ENCODE data around the gene LLPH.
A peak's percentile ranks its signal among the peaks of the same experiment; 100 is the strongest.
"Not testable (repeated sequence)": the region's sequence is repeated elsewhere in the genome, so short reads cannot be mapped to it uniquely, and the experiment has no call there.

Gene LLPH

DNA sequence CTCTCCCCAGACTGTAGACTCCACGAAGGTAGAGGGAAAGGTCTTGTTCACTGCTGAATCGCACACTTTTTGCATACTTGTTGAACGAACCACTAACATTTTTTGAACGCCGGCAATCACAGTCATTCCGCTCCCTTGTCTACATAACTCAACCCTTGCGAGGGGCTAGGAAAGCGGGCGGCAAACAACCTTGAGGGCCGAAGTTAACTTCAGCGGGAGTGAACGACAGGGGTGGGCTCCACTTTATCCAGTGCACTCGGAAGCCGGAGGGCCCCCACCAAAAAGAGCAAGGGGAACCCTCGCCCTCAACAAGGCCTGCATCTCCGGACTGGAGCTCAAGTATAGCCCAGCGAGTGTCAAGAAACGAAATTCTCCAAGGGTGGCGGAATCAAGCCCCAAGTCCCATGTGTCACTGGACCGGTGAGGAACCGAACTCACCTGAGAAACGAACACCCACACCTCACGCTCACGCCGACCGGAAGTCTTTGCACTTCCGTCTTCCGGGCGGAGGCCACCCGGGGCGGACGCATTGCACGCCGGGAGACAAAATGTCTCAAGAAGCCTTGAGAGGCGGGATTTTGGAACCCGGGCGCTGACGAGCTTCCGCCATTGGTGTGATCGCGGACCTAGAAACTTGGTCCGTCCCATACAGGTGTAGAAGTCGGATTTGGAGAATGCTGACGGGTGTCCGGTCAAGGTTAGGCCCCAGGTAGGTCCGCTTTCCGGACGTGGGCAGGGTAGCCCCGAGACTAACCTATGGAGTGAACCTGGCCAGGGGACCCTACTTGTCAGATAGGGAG is at the start of gene LLPH:
Gene LLPH, minus strand, starts transcription at position 484 of the 800 bp plus-strand sequence. CDS start 1,644 bp downstream, outside the sequence.
- peak; percentile 89 to 90 for DNase-seq

DNA sequence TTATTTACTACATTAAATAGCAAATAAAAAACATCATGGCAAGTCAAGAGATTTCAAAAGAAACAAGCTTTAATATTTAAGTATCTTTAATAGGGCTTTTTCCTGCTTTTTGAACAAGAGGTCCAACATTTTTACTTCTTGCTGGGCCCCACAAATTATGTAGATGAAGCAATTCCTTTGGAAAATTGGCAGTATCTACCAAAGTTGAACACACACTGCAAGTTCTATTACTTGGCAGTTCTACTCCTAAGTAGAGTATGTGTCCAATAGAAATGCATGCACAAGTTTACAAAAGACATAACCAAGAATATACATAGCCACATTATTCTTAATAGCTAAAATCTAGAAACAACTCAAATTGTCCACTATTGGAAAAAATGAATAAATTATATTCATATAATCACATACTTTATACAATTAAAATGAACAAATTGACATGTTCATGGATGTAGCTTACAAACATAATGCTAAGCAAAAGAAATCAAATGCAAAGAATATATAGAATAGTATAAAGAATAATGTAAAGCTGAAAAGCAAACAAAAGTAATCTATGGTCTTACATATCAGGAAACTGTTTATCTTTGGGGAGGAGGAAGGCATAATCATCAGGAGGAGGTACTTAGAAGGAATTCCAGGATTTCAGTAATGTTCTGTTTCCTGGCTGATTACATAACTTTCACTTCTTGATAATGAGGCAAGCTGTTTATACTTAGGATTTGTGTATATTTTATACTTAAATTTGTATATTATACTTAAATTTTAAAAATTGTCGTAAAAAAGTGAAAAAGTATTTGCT is 45.8 kb upstream of the LLPH start:
- DNase-seq: no peak

DNA sequence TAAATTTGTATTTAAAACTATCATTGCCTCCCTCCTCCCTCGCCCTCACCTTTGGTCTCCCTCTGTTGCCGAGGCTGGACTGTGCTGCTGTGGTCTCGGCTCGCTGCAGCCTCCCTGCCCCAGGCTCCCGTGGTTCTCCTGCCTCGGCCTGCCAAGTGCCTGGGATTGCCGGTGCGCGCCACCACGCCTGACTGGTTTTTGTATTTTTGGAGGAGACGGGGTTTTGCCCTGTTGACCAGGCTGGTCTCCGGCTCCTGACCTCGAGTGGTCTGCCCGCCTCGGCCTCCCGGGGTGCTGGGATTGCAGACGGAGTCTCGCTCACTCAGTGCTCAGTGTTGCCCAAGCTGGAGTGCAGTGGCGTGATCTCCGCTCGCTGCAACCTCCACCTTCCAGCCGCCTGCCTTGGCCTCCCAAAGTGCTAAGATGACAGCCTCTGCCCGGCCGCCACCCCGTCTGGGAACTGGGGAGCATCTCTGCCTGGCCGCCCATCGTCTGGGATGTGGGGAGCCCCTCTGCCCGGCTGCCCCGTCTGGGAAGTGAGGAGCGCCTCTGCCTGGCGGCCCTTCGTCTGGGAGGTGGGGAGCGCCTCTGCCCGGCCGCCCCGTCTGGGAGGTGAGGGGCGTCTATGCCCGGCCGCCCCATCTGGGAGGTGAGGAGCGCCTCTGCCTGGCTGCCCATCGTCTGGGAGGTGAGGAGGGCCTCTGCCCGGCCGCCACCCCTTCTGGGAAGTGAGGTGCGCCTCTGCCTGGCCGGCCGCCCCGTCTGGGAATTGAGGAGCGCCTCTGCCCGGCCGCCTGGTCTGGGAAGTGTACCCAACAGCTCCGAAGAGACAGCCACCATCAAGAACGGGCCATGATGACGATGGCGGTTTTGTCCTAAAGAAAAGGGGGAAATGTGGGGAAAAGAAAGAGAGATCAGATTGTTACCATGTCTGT is 44.1 kb upstream of the LLPH start:
- DNase-seq: not testable (repeated sequence)

DNA sequence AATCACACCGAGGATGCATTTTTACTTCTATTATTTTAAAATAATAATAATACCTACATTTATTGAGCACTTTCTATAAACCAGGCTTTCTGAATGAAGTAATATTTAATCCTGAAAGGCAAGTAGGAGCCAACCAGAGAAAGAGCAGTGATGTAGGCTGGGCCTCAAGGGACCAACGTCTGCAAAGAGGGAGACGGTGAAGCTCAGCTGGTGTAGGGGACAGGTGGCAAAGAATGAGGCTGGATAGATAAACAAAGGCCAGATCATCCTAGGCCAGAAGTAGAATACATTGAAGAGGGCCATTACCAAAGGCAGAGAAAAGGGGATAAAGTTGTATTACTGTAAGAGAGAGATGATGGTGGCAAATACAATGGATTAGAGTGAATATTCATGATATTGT is 40.1 kb upstream of the LLPH start:
- DNase-seq: no peak

DNA sequence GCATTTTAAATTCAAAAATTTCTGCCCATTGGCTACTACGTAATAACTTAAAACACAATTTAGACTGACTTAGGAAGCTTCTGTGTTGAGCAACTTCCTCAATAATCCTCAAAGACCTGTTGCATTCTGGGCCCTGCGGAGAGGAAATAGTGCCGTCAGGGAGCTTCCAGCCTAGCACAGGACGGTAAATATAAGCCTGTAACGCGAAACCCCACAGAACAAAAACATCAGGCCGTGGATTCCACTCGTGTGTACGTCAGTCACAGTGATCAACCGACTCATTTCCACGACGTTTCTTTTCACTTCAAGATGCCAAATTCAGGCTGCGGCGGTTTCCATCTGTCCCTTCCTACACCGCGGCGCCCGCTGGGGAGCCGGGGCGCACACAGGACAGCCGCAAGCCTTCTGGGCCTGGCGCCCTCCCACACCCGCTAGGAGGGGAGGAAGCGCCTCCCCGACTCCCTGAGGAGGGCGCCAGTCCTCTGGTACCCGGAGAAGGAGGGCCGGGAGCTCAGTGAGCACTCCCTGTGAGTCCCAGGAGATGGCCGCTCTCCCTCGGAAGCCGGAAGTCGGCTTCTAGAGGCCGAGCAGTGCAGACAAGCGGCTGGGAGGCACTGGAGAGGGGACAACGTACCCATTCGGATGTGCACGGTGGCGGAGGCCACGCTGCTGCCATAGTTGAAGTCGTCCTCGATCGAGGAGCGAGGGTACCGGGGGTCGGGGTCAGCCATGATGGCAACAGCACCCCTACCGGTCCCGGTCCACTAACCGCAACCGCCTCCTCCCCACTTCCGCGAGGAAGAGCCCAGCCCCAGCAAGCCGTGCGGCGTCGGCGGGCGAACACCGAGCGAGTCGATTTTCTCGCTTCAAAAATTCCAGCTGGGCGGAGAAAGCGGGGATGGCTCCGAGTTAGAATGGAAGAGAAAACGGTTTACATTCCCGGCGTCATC is 38.9 kb upstream of the LLPH start, which contains the start of gene TMBIM4:
Gene TMBIM4, minus strand, starts transcription at position 776 of the 950 bp plus-strand sequence. Its CDS starts 45 bp downstream, at position 731.
- peak; percentile 85 to 89 for DNase-seq

DNA sequence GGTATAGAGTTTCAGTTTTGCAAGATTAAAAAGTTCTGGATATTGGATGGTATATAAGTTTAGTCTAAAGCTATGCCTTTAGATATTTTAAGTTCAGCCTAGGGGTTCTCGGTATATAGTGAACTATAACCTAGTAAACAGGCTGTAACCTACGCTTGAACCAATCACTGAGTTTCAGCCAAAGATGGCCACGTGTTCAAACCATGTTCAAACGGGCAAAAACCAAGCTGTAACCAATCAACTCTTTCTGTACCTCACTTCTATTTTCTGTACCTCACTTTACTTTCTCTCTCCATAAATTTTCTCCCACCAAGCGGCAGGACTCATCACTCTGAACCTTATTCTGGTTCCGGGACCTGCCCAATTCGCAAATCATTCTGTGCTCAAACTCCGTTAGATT is 37.9 kb upstream of the LLPH start:
- no peak for DNase-seq

DNA sequence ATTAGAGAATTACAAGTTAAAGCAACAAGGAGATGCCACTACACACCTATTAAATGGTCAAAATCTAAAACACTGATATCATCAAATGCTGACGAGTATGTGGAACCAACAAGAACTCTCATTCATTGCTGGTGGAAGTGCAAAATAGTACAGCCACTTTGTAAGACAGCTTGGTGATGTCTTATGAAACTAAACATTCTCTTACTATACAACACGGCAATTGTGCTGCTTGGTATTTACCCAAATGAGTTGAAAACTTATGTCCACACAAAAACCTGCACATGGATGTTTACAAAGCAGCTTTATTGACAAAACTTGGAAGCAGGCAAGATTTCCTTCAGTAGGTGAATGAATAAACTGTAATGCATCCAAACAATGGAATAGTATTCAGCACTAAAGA is 36.0 kb upstream of the LLPH start:
- no peak for DNase-seq

DNA sequence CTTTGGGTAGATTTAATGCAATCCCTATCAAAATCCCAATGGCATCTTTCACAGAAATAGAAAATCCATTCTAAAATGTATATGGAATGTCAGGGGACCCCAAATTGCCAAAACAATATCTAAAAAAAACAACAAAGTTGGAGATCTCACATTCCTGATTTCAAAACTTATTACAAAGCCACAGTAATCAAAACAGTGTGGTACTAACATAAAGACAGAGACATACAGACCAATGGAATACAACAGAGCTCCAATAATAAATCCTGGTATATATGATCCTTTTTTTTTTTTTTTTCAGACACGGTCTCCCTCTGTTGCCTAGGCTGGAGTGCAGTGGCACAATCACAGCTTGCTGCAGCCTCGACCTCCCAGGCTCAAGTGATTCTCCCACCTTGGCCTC is 34.6 kb upstream of the LLPH start:
- DNase-seq: no peak

DNA sequence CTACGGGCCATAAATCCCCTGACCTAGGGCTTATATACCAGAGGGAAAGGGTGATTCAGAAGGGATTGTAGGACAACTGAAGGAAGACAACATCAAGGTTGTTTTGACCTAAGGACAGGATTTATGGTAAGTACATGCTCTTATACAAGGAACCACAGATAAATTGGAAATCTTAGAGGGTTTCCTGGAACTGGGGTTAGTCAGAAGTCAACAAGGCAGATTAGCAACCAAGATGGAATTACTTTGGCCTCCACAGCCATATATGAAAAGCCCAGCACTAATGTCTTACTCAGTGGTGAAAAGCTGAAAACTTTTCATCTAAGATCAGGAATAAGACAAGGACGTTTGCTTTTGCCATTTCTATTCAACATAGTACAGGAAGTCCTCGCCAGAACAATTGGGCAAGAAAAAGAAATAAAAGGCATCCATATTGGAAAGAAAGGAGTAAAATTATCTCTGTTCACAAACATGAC is 33.8 kb upstream of the LLPH start:
- DNase-seq: no peak

DNA sequence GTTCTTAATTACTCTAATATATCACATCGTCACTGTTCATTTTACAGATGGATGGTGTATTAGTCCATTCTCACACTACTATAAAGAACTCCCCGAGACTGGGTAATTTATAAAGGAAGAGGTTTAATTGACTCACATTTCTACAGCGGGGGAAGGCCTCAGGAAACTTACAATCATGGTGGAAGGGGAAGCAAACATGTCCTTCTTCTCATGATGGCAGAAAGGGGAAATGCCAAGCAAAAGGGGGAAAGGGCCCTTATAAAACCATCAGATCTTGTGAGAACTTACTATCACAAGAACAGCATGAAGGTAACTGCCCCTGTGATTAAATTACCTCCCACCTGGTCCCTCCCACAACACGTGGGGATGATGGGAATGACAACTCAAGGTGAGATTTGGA is 32.7 kb upstream of the LLPH start:
- DNase-seq: no peak

DNA sequence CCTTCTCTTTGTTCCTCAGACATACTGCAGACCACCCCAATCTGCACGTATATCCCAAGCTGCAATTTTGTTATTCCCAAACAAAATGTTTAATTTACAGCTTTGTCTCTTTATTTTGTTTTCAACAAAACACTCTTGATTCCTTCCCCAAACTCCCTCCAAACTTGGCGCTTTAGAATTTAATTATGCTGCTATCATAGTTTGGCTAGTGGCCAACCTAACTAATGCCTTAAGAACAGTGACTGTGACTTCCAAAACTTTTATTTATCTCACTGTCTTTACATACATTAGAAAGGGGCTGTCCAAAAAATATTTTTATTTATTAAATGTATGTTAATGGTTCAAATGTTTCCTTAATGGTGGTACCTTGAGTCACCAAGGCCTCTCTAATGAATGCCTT is 32.2 kb upstream of the LLPH start:
- DNase-seq: no peak

DNA sequence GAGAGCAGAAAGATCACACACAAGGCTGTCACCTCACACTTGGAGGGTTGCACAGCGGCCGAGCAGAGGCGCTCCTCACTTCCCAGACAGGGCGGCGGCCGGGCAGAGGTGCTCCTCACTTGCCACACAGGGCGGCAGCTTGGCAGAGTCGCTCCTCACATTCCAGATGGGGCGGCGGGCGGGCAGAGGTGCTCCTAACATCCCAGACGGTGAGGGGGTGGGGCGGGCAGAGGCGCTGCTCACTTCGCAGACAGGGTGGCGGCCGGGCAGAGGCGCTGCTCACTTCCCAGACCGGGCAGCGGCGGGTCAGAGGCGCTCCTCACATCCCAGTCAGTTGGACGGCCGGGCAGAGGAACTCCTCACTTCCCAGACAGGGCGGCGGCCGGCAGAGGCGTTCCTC is 30.2 kb upstream of the LLPH start:
- no peak for DNase-seq

DNA sequence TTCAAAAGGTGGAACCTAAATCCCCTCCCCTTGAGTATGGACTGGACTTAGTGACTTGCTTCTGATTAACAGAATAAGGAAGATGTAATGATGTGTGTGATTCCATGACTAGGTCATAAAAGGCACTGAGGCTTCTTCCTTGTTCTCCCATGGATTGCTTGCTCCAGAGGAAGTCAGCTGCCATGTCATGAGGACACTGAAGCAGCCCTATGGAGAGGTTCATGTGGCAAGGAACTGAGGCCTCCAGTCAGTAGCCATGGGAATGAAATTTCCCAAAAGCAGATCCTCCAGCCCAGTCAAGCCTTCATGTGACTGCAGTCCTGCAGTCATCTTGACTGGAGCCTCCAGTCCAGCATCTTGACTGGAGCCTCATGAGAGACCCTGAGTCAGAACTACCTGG is 28.6 kb upstream of the LLPH start:
- DNase-seq: no peak

DNA sequence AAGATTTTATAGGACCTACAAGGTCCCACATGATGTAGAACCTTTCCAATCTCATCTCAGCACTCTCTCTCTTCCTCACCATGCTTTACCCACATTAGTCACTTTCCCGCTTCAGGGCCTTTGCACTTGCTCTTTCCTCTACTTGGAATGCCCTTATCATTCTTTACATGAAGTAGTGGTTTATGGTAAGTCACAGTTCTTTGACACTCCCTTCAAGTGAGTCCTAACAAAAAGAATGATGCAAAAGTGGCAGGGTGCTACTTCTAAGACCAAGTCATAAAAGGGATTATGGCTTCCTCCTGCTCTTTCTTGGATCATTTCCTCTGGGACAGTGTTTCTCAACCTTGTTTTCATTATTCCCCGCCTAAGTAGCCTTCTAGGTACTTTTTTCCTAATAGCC is 26.1 kb upstream of the LLPH start:
- DNase-seq: no peak

DNA sequence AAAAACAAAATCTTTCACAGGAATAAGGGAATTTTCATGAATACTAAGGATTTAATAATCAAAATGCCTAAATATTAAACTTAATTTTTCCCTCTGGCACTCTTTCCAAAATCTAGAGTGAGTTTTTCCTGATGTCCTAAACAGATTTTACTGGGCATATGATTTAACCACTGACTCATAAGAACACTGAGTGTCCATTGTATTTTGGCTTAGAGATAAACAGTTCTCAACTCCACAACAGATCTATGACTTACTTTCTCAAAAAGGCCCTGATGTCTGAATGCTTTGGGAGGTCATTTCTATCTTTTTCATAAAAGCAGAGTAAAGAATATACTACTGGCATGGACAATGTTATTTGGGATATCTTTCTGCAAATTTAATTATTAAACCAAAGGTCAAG is 24.2 kb upstream of the LLPH start:
- no peak for DNase-seq

DNA sequence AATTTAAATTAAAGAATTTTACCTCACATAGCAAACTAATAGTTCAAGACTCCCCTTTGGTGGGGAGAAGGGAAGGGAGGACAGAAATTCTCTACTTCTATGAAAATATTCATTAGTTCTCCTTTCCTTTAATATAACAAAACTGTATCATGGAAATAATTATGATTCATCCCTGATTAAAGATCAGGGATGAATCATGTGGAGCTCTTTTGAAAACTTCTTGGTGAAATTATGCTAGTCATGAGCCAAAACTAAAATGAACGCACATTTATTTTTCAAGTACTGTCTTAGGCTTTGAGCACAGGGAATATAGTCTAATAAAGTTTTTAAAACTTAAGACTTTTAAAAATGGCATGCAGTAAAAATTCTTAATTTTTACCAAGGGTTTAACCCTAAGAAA is 22.2 kb upstream of the LLPH start:
- no peak for DNase-seq

DNA sequence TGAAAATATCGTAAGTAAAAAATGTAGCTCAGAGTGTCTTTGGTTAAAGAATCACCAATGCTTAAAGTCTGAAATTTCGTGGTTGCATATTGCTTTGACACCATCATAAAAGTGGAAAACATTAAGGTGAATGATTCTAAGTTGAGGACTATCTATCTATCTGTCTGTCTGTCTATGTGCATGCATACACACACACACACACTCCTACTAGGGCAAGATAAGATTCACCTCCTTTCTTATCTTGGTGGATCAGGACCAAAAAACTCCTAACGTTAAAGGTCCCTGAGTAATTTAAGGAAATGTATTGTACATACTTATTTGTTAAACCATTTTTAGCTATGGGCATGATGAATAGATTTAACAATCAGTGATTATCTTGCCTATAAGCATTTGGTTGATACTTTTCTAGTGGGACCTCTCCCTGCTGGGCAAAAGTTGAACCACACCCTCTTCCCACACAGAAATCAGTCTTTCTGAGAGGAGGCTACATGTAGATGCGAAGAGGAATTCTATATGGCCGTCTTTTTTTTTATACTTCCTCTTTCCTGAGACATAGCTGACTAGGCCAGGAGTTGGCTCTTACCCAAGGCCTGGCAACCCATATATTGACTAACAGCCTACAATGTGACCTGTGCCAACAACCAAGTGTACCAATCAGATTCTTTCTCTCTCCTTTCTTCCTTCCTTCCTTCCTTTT is 19.3 kb upstream of the LLPH start:
- DNase-seq: peak in 1 of 2 donors; percentile 34

DNA sequence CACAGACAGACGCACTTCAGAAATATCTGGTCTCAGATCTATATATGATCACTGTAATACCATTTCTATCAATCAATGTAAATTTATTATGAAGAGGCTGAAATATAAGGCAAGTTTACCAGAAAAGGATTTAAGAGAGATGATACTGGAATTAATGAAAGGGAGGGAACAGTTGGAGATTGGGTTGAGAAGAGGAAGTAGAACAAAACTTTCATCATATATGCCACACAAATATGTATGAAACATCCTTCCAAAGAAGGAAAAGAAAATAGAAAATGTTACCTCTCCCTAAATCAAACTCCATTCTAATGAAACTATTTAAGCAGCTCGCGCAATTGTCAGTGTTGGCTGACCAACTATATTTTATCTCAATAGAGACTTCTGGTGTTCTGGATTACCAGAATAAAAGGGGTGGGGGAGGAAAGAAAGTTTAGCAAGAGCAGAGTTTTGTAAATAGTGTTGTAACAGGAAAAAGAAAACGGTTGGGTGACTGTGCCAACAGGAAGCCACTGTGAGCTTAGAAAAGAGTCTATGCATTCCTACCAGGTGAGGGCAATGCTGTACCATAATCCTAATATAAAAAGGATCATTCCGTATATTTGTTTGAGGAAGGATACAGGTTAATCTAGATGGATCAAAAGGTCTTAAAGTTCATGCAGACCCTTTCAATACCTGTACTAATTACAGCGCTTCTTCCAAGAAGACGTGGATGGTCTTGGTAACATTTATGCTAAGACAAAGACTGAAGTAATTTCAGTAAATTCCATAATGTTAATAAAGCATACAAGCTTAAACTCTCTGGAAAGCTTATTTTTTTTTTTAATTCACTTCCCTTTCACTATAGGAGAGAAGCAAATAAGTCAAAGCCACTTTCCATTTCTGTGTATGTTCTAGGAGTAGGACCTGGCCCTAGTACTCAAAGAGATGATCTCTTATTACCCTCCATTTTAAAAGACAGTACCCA is 14.5 kb upstream of the LLPH start:
- peak in 1 of 2 donors; percentile 8 for DNase-seq

DNA sequence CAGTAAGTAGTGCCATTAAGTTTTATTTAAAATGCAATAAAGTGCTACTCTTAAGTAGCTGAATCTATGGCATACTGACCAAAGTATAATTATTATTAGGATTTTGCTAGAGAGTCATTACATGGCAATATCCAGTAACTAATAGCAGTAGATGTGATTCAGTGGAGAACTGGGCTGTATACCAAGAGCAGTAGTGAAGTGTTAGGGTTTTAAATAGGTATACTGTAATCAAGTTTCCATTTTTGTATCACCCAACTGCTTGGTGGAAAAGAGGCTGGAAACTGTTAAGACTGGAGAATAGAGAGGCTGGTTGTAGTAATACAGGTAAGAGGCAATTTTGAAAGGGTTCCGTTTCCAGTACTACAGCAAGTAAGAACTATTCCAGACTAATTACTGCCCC is 13.3 kb upstream of the LLPH start:
- DNase-seq: no peak

DNA sequence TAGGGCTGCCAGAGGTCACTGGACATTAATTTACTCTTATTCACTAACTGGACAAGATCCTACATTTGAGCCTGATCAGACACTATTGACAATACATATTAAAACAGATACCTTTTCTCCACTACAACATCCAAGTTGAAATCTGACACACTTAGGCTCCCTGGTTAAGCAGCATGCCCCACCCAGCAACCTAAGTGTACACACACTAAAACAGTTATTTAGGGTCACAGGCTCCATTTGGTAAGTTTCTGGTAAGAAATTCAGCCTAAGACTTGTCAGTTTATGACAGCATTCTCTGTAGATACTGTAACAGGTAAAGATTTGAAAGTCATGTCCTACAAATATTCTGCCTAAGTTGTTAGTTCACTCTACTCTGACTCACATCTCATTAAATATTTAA is 12.3 kb upstream of the LLPH start:
- no peak for DNase-seq
